ENCODE measurements around the gene PGA3.
"Not testable (repeated sequence)": the region's sequence is repeated elsewhere in the genome, so short reads cannot be mapped to it uniquely, and the experiment has no call there.

Gene PGA3

DNA sequence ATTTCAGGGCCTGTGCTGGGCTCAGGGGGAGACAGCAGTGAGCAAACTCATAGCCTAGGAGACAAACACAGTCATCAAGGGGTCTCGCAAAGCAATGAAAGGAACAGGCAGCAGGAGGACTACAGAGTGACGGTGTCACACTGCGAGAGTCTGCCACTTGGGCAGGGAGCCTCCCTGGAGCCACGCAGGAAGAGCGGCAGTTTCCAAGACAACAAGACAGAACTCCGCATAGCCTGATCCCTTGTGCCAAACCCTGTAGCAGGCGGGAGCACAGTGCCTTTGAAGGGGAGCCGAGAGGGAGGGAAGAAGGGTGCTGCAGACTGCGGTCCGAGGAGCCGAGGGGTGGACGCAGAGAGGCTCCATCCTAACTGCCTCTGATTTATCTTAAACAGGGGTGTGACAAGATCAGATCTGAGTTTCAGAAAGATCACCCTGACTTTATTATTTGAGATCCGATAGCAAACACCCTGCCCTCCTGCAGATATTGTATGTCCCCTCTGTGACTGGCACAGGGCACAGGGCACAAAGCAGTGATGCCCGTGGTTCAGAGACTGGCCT lies 1.3 kb downstream of the PGA3 start:
- not testable (repeated sequence) for DNase-seq (ENCODE audit: low read depth in 2 of 2, low spot score in 1 of 2)

DNA sequence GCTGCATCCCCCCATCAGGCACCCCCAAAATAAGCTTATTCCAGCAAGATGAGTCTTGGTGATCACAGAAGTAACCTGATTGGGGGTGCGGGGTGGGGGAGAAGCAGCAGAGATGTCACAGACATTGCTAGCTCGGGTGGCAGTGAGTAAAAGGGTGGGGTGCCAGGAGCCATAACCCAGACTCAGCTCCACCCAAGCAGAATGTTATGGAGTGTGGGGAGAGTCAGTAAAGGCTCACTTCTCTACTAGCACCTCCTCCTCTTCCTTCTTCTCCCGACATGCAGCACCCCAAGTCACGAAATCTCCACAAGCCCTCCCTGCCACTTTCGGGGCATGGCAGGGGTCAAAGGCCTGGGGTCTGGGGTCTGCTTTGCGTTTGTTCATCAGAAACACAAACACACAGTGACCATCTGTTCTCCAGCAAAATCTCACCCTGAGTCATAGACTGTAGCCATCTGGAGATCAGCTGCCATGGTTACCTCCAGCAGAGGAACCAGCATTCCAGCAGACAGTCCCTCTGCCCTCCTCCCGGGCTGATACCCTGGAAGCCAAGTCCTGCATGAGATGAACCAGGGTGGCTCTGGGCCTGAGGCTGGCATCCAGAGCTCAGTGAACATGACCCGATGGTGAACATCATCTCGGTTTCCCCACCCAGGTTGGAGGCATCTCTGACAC lies 4.5 kb downstream of the PGA3 start:
- not testable (repeated sequence) for DNase-seq (ENCODE audit: low read depth in 2 of 2, low spot score in 1 of 2)

DNA sequence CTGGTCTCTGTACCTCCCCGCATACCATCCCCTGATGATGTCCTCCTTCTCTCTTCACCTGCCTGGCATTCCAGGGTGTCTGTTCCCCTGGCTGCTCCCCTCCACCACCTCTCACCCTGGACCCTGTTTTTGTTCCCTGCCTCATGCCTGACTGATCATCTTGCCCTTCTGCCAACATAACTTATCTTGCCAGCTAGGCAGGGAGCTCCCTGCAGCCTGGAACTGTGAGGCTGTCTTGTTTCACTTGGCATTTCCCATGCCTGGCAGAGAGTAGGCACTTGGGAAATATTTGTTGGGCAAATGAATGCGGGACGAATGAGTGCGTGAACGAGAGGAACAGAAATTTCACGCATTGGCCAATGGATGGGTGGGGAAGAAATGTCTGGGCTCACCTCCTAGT lies 7.3 kb downstream of the PGA3 start:
- not testable (repeated sequence) for DNase-seq (ENCODE audit: low read depth in 2 of 2, low spot score in 1 of 2)

DNA sequence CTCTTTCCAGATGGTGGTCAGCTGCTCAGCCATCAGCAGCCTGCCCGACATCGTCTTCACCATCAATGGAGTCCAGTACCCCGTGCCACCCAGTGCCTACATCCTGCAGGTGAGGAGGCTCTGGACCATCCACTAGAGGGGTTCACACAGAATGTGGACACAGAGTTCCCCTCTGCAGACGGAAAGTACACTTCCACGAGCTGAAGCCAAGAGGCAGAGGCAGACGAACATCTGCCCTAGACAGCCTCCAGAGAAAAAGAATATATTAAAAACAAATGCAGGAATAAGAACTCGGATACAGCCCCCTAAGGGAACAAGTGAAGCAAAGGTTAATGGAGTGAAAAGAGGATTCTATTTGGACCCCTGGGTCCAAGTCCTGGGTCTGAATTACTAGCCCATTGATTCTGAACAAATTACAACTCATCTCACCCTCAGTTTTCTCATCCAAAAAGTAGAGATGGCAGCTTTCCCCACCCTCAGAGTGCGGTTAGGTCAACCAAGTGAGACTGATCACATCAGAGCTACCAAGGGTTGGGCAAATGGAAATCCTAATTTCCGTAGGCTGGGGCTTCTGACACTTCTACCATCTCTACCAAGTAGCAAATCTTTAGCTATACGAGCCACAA lies 8.1 kb downstream of the PGA3 start:
- not testable (repeated sequence) for DNase-seq (ENCODE audit: low read depth in 2 of 2, low spot score in 1 of 2)

DNA sequence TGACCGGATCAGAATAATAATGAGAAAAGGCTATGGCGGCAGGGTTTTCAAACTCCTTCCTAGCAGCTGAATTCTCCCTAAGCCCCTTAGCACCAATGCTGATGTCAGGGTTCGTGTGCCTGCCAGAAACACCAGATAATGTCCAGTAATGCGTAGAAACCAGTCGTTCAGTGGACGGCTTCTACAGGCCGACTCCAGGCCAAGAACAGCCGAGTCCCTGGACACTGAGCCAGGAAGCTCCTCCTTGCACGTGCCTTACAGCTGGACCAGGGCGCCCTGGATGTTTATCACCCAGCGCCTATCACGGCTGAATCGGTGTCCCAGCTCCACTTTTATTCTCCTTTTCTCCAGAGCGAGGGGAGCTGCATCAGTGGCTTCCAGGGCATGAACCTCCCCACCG lies 8.9 kb downstream of the PGA3 start:
- not testable (repeated sequence) for DNase-seq (ENCODE audit: low read depth in 2 of 2, low spot score in 1 of 2)

DNA sequence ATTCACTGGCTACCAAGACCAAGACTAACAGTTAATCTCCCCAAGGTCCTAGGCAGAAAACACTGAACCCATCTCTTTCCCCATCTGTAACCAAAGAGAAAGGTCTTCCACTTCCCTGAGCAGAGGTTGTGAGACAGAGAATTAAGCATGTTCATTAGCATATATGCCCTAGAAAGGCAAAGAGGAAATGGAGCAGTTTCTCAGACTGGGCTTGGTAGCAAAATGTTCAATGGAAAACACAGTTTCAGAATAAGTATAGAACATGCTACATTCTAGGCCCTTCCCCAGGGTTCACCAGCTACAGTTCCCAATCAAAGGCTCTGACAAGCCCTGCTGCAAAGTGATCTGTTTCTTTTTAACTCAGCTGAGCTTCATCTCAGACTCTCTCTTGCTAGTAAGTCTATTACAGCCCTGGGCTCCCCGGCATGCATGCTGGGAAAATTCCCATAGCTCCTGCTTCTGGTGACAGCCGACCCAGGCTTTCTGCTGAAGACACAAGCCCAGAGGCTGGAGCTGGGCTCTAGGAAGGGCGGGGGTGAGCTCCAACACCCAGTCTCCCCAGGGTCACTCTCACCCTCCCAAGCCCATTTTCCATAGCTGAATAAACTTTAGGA lies 10.5 kb downstream of the PGA3 start:
- not testable (repeated sequence) for DNase-seq (ENCODE audit: low read depth in 2 of 2, low spot score in 1 of 2)

DNA sequence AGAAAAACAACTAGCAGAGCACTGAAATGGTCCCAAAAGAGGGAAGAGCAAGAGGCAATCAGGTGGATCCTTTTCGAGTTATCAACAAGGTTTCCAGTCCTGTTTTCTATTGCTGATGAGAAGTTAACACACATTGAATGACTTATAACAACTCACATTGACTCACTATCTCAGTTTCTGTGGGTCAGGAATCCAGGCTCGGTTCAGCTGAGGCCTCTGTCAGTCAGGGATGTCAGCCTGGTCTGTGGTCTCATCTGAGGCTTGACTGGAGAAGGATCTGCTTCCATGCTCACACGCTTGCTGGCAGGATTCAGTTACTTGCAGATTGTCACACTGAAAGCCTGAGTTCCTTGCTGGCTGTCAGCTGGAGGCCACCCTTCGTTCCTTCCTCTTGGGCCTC lies 15.0 kb downstream of the PGA3 start:
- DNase-seq (ENCODE audit: low read depth in 2 of 2, low spot score in 1 of 2) = not testable (repeated sequence)

DNA sequence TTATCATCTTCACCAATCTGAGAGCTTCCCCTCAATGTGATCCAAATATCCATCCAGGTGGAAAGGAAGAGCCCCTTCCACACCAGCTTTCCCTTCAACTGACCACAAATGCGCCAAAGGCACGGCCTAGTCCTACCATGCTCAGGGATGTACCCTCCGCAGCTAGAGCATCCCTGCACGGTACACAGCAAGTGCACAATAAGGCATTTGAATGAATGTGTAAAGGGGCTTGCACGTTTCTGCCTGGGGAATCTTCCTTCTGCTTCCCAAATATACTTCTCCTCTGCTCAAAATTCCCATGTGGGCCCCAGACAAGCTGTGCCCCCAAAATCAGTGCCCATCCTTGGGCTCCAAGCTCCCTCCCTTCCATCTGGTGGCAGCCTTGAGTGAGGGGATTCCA lies 15.7 kb downstream of the PGA3 start:
- not testable (repeated sequence) for DNase-seq (ENCODE audit: low read depth in 2 of 2, low spot score in 1 of 2)

DNA sequence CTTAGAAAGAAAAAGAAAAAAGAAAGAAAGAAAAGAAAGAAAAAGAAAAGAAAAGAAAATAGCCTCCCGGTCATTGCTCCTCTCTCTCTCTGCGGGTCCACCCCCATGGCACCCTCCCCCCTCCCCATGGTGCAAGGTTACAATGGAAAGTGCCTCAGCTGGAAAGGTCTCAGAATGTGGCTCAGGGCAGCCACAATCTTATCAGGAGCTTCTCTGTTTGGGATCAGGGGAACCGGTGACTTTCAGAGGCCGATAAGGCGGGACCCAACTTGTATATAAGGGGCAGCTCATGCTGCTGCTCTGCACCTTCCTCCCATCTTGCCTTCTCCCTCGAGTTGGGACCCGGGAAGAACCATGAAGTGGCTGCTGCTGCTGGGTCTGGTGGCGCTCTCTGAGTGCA lies 18.7 kb downstream of the PGA3 start, which contains the start of gene PGA4:
Gene PGA4 (plus strand): TSS at position 301 of the 400 bp plus-strand sequence. CDS start 54 bp downstream, at position 355.
- not testable (repeated sequence) for DNase-seq (ENCODE audit: low read depth in 2 of 2, low spot score in 1 of 2)

DNA sequence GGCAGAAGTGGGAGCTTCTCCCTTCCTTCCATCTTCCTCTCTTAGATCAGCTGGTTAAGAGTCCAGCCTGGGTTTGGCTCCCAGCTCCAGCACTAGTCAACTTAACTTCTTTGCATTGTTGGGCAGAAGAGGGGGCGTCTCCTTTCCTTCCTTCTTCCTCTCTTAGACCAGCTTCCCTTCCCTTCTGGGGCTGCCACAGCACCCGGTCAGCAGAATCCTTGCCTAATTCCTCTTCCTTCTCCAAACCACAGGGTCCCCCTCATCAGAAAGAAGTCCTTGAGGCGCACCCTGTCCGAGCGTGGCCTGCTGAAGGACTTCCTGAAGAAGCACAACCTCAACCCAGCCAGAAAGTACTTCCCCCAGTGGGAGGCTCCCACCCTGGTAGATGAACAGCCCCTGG lies 19.4 kb downstream of the PGA3 start:
- DNase-seq (ENCODE audit: low read depth in 2 of 2, low spot score in 1 of 2) = not testable (repeated sequence)

DNA sequence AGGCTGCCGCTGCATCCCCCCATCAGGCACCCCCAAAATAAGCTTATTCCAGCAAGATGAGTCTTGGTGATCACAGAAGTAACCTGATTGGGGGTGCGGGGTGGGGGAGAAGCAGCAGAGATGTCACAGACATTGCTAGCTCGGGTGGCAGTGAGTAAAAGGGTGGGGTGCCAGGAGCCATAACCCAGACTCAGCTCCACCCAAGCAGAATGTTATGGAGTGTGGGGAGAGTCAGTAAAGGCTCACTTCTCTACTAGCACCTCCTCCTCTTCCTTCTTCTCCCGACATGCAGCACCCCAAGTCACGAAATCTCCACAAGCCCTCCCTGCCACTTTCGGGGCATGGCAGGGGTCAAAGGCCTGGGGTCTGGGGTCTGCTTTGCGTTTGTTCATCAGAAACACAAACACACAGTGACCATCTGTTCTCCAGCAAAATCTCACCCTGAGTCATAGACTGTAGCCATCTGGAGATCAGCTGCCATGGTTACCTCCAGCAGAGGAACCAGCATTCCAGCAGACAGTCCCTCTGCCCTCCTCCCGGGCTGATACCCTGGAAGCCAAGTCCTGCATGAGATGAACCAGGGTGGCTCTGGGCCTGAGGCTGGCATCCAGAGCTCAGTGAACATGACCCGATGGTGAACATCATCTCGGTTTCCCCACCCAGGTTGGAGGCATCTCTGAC lies 23.3 kb downstream of the PGA3 start:
- DNase-seq (ENCODE audit: low read depth in 2 of 2, low spot score in 1 of 2) = not testable (repeated sequence)

DNA sequence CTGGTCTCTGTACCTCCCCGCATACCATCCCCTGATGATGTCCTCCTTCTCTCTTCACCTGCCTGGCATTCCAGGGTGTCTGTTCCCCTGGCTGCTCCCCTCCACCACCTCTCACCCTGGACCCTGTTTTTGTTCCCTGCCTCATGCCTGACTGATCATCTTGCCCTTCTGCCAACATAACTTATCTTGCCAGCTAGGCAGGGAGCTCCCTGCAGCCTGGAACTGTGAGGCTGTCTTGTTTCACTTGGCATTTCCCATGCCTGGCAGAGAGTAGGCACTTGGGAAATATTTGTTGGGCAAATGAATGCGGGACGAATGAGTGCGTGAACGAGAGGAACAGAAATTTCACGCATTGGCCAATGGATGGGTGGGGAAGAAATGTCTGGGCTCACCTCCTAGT lies 26.1 kb downstream of the PGA3 start:
- not testable (repeated sequence) for DNase-seq (ENCODE audit: low read depth in 2 of 2, low spot score in 1 of 2)

DNA sequence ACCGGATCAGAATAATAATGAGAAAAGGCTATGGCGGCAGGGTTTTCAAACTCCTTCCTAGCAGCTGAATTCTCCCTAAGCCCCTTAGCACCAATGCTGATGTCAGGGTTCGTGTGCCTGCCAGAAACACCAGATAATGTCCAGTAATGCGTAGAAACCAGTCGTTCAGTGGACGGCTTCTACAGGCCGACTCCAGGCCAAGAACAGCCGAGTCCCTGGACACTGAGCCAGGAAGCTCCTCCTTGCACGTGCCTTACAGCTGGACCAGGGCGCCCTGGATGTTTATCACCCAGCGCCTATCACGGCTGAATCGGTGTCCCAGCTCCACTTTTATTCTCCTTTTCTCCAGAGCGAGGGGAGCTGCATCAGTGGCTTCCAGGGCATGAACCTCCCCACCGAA lies 27.7 kb downstream of the PGA3 start:
- DNase-seq (ENCODE audit: low read depth in 2 of 2, low spot score in 1 of 2) = not testable (repeated sequence)

DNA sequence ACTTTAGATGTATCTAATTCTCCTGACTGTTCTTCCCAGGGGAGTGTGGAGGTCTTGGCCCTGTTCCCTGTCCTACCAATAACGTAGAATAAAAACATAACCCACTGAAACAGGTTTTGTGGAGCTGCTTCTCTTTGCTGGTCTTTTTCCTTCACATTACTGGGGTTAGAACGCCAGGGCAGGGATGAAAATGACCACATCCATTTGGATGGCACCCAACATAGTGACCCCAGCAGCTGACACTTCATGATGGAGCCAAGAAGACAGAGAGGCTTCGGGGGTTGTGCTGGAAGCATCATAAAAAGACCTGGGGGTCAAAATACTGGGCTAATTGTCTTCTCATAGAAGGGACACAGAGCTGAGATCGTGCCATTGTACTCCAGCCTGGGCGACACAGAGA lies 28.3 kb downstream of the PGA3 start:
- not testable (repeated sequence) for DNase-seq (ENCODE audit: low read depth in 2 of 2, low spot score in 1 of 2)

DNA sequence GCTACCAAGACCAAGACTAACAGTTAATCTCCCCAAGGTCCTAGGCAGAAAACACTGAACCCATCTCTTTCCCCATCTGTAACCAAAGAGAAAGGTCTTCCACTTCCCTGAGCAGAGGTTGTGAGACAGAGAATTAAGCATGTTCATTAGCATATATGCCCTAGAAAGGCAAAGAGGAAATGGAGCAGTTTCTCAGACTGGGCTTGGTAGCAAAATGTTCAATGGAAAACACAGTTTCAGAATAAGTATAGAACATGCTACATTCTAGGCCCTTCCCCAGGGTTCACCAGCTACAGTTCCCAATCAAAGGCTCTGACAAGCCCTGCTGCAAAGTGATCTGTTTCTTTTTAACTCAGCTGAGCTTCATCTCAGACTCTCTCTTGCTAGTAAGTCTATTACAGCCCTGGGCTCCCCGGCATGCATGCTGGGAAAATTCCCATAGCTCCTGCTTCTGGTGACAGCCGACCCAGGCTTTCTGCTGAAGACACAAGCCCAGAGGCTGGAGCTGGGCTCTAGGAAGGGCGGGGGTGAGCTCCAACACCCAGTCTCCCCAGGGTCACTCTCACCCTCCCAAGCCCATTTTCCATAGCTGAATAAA lies 29.3 kb downstream of the PGA3 start:
- not testable (repeated sequence) for DNase-seq (ENCODE audit: low read depth in 2 of 2, low spot score in 1 of 2)

DNA sequence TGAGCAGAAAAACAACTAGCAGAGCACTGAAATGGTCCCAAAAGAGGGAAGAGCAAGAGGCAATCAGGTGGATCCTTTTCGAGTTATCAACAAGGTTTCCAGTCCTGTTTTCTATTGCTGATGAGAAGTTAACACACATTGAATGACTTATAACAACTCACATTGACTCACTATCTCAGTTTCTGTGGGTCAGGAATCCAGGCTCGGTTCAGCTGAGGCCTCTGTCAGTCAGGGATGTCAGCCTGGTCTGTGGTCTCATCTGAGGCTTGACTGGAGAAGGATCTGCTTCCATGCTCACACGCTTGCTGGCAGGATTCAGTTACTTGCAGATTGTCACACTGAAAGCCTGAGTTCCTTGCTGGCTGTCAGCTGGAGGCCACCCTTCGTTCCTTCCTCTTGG lies 33.8 kb downstream of the PGA3 start:
- not testable (repeated sequence) for DNase-seq (ENCODE audit: low read depth in 2 of 2, low spot score in 1 of 2)

DNA sequence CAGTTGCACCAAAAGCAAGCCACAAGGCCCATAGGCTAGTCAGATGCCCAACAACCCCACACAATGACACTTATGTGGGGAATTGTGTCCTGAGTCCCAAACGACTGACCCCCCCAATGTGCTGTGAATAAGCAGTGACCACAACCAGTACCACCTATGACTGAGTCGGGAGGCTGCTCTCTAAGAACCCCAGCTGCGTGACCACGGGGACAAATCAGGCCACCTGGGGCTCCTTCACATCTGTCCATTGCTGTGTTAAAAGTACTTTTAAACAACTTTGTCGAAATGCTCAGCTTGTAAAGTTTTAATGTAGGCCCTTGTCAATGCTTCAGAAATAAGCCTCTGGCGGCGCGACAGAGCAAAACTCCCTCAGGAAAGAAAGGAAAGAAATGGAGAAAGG lies 37.0 kb downstream of the PGA3 start:
- DNase-seq (ENCODE audit: low read depth in 2 of 2, low spot score in 1 of 2) = not testable (repeated sequence)

DNA sequence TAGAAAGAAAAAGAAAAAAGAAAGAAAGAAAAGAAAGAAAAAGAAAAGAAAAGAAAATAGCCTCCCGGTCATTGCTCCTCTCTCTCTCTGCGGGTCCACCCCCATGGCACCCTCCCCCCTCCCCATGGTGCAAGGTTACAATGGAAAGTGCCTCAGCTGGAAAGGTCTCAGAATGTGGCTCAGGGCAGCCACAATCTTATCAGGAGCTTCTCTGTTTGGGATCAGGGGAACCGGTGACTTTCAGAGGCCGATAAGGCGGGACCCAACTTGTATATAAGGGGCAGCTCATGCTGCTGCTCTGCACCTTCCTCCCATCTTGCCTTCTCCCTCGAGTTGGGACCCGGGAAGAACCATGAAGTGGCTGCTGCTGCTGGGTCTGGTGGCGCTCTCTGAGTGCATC lies 37.6 kb downstream of the PGA3 start, which contains the start of gene PGA5:
Gene PGA5 (plus strand): TSS at position 301 of the 400 bp plus-strand sequence. CDS start 52 bp downstream, at position 353.
- not testable (repeated sequence) for DNase-seq (ENCODE audit: low read depth in 2 of 2, low spot score in 1 of 2)

DNA sequence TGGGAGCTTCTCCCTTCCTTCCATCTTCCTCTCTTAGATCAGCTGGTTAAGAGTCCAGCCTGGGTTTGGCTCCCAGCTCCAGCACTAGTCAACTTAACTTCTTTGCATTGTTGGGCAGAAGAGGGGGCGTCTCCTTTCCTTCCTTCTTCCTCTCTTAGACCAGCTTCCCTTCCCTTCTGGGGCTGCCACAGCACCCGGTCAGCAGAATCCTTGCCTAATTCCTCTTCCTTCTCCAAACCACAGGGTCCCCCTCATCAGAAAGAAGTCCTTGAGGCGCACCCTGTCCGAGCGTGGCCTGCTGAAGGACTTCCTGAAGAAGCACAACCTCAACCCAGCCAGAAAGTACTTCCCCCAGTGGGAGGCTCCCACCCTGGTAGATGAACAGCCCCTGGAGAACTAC lies 38.2 kb downstream of the PGA3 start:
- DNase-seq (ENCODE audit: low read depth in 2 of 2, low spot score in 1 of 2) = not testable (repeated sequence)

DNA sequence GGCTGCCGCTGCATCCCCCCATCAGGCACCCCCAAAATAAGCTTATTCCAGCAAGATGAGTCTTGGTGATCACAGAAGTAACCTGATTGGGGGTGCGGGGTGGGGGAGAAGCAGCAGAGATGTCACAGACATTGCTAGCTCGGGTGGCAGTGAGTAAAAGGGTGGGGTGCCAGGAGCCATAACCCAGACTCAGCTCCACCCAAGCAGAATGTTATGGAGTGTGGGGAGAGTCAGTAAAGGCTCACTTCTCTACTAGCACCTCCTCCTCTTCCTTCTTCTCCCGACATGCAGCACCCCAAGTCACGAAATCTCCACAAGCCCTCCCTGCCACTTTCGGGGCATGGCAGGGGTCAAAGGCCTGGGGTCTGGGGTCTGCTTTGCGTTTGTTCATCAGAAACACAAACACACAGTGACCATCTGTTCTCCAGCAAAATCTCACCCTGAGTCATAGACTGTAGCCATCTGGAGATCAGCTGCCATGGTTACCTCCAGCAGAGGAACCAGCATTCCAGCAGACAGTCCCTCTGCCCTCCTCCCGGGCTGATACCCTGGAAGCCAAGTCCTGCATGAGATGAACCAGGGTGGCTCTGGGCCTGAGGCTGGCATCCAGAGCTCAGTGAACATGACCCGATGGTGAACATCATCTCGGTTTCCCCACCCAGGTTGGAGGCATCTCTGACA lies 42.1 kb downstream of the PGA3 start:
- DNase-seq (ENCODE audit: low read depth in 2 of 2, low spot score in 1 of 2) = not testable (repeated sequence)

Measured in stimulated activated CD8-positive, alpha-beta memory T cell treated with anti-CD3 and anti-CD28 coated beads, Interleukin-4, amount 100 ng/mL, for 4 hours (primary cell).